HCT116 (cell line): ENCODE data around the gene MAPK7. TPM values are rescaled to one million over a fixed set of nuclear protein-coding genes. Genes with fewer than 3 reads are reported as not detected.

Source experiments
- ATAC-seq: fragments of 200-7000 bp; cut with Tn5 transposase; 2 replicates; pipeline ENCODE4 v1.9.1; 2020; ENCODE audit warnings: mild to moderate bottlenecking, moderate library complexity
- BruUV-seq: library from RNA; stranded (reverse); fragments of 400-500 nt; replicated peaks from 2 replicates; lab custom pipeline; 2021; lab: Mats Ljungman, UMichigan
- CTCF ChIA-PET: fragments of 300-600 bp; sonication (Branson Sonifier 250); formaldehyde crosslinking; loops from one replicate; lab custom pipeline; 2021; ENCODE audit warnings: antibody characterized with exemption; lab: Charles Lee
- POLR2A ChIA-PET: fragments of 300-600, 350-600 bp; sonication (Branson Sonifier 250); formaldehyde crosslinking; loops from one replicate; lab custom pipeline; 2021; ENCODE audit warnings: antibody characterized with exemption; lab: Charles Lee
- RAD21 ChIA-PET, 2 experiments: fragments of 300-600 bp; sonication (Branson Sonifier 250); formaldehyde crosslinking; loops; one replicate each; lab custom pipeline; 2023; ENCODE audit warnings: low total read pairs in 2 of 2; ENCODE audit not compliant: uncharacterized antibody in 2 of 2, unreplicated experiment in 2 of 2, low non-redundant PET in 1 of 2; lab: Charles Lee
- DNase-seq: peaks from one replicate; pipeline ENCODE4 v3.0.0-alpha.2; 2010; ENCODE audit warnings: low read depth, low spot score
- H2AFZ ChIP-seq: fragments of 200-600 bp; shearing (Covaris generic), sonication (generic); 2 replicates; pipeline ENCODE4 v1.6.1; 2017; ENCODE audit warnings: low read depth, mixed run types, mixed read lengths, antibody characterized with exemption, low read length; ENCODE audit not compliant: poor library complexity, severe bottlenecking
- H3K27ac ChIP-seq: 2 replicates; pipeline ENCODE4 v1.5.1; 2012; ENCODE audit warnings: low read depth, low read length
- H3K27me3 ChIP-seq: fragments of 200-600 bp; sonication (generic); 2 replicates; pipeline ENCODE4 v1.6.1; 2016; ENCODE audit warnings: mixed run types, low read length, mixed read lengths; ENCODE audit not compliant: insufficient read depth
- H3K36me3 ChIP-seq, 2 experiments: fragments of 200-500 bp in 1 of 2; fragments of 200-600 bp in 1 of 2; sonication (Bioruptor generic) in 1 of 2; sonication (generic) in 1 of 2; 2 replicates each; pipeline versions ENCODE4 v1.5.1 to v1.6.1; 2014 to 2016; ENCODE audit warnings: low read length in 2 of 2, inconsistent platforms in 1 of 2, mixed read lengths in 1 of 2, mixed run types in 1 of 2; ENCODE audit not compliant: insufficient read depth in 2 of 2, control insufficient read depth in 1 of 2
- H3K4me1 ChIP-seq, 2 experiments: fragments of 200-600 bp in 1 of 2; sonication (generic) in 1 of 2; 2 replicates each; pipeline versions ENCODE4 v1.5.1 to v1.6.1; 2012 to 2017; ENCODE audit warnings: low read length in 2 of 2, inconsistent platforms in 1 of 2, mild to moderate bottlenecking in 1 of 2, mixed read lengths in 1 of 2, mixed run types in 1 of 2, moderate library complexity in 1 of 2; ENCODE audit not compliant: insufficient read depth in 2 of 2, control insufficient read depth in 1 of 2
- H3K4me2 ChIP-seq: fragments of 200-600 bp; sonication (generic); 2 replicates; pipeline ENCODE4 v1.6.1; 2017; ENCODE audit warnings: mixed run types, low read length, mixed read lengths
- H3K4me3 ChIP-seq, 2 experiments: fragments of 200-600 bp in 1 of 2; sonication (generic) in 1 of 2; replicated peaks in 1 of 2; 2 replicates each; pipeline ENCODE4 v1.5.1; 2011 to 2016; ENCODE audit warnings: low read length in 2 of 2, control low read depth in 1 of 2, low read depth in 1 of 2, mild to moderate bottlenecking in 1 of 2, mixed read lengths in 1 of 2, mixed run types in 1 of 2
- H3K79me2 ChIP-seq: fragments of 200-600 bp; sonication (generic); 2 replicates; pipeline ENCODE4 v1.6.1; 2017; ENCODE audit warnings: mild to moderate bottlenecking, mixed run types, low read length, moderate library complexity, mixed read lengths; ENCODE audit not compliant: insufficient read depth
- H3K9ac ChIP-seq: fragments of 200-600 bp; sonication (generic); 2 replicates; pipeline ENCODE4 v1.6.1; 2016; ENCODE audit warnings: low read length, mixed read lengths
- H3K9me2 ChIP-seq: fragments of 200-600 bp; sonication (generic), shearing (Covaris generic); 2 replicates; pipeline ENCODE4 v1.6.1; 2017; ENCODE audit warnings: mixed run types, mild to moderate bottlenecking, moderate library complexity; ENCODE audit not compliant: insufficient read depth
- H3K9me3 ChIP-seq, 2 experiments: fragments of 200-500 bp in 1 of 2; fragments of 200-600 bp in 1 of 2; sonication (Bioruptor generic) in 1 of 2; sonication (generic) in 1 of 2; 2 replicates each; pipeline ENCODE4 v1.6.1; 2014 to 2017; ENCODE audit warnings: low read length in 2 of 2, mixed read lengths in 2 of 2, inconsistent platforms in 1 of 2, low read depth in 1 of 2, mild to moderate bottlenecking in 1 of 2, mixed run types in 1 of 2, moderate library complexity in 1 of 2; ENCODE audit not compliant: control insufficient read depth in 1 of 2, insufficient read depth in 1 of 2
- H4K20me1 ChIP-seq: fragments of 200-600 bp; sonication (generic), shearing (Covaris generic); 2 replicates; pipeline ENCODE4 v1.6.1; 2017; ENCODE audit warnings: mixed run types, mild to moderate bottlenecking, moderate library complexity; ENCODE audit not compliant: insufficient read depth
- CBX3 ChIP-seq: IDR thresholded peaks from 2 replicates; pipeline ENCODE4 v1.6.1; 2012; ENCODE audit warnings: low read depth
- FOSL1 ChIP-seq: IDR thresholded peaks from 2 replicates; pipeline ENCODE4 v1.6.1; 2012; ENCODE audit warnings: low read depth
- JUND ChIP-seq: IDR thresholded peaks from 2 replicates; pipeline ENCODE4 v1.6.1; 2012
- POLR2AphosphoS5 ChIP-seq: IDR thresholded peaks from 2 replicates; pipeline ENCODE4 v1.6.1; 2011; ENCODE audit warnings: mild to moderate bottlenecking, low read depth, low read length, moderate library complexity
- SIN3A ChIP-seq: IDR thresholded peaks from 2 replicates; pipeline ENCODE4 v1.6.1; 2012; ENCODE audit warnings: low read depth
- SRF ChIP-seq: IDR thresholded peaks from 2 replicates; pipeline ENCODE4 v1.6.1; 2012; ENCODE audit warnings: low read depth
- YY1 ChIP-seq: IDR thresholded peaks from 2 replicates; pipeline ENCODE4 v1.6.1; 2011; ENCODE audit warnings: low read length, low read depth, moderate library complexity, mild to moderate bottlenecking; ENCODE audit not compliant: insufficient replicate concordance; ENCODE audit errors: extremely low read depth
- intact Hi-C: fragments of 100-400 bp; cut with micrococcal nuclease; formaldehyde crosslinking; loops from 2 replicates; pipeline ENCODE4 v1.10.0; 2022
- total RNA-seq: library from RNA; stranded (reverse); gene quantifications from one replicate; pipeline ENCODE4 v1.2.1, GENCODE V29; 2021; ENCODE audit not compliant: unreplicated experiment
- TF ChIP-seq, protein P1 (sequence below): IDR thresholded peaks from 2 replicates; pipeline ENCODE4 v1.6.1; 2011; ENCODE audit warnings: mild to moderate bottlenecking, low read length, moderate library complexity; ENCODE audit not compliant: insufficient replicate concordance; ENCODE audit errors: extremely low read depth

The MAPK7 gene
- total RNA-seq, 1 experiment from 2014 or later = 15.3 TPM

DNA sequence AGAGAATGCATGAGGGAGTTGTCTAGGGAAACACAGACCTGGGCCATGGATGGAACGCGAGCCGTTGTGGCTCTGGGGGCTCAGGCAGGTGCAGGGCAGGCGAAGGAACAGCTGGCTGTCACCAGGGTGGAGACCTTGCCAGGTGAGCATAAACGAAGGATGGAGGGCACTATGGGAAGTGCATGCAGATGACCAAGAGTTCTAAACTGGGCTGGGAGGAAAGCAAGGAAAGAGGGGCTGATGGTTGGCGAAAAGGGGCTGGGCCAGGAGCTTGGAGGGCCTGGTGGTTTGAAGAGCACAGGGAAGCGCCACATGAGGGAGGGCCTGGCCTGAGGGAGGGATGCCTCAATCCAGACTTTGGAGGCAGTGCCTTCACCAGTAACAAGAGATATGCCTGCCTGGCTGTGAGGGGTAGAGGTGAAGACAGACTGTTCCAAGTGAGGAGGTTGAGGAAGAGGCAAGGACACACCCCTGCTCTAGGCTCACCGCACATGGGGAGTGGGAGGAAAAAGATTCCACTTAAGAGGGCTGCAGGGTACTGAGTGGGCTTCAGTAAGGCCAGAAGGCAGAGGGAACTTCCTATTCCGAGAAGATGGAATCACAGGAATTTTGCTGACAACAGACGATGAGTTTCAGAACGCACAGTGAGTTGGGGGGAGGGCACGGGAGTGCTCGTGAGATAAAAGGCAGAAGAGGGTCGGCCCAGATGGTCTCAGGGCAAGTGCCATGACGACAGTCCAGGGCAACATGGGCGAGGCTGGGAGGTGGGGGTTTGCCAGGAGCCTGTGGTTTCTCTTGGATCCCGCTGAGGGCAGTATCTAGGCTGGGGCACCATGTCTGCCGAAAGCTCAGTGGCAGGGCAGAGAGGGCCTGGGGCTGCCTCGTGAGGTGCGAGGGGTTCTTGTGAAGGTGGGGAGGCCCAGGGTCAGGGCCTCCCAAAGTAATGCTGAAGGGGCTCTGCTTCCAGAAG is 36.4 kb upstream of the MAPK7 start:
- Histone ChIP-seq H4K20me1 (no peaks in the 10 kb centered on the region), H3K4me2 (no peak overlapping the region), H2AFZ (no peak overlapping the region), H3K27me3 (no peaks in the 10 kb centered on the region), H3K9ac (no peak overlapping the region), H3K36me3 (no peaks in the 10 kb centered on the region; a peak in 1 of 4 replicates), H3K4me3 (no peak overlapping the region), H3K79me2 (no peaks in the 10 kb centered on the region)
- ChIA-PET RAD21 (no interaction called here), CTCF (interaction anchor here (1.0 kb wide), 1 partner anchor 21 kb away, joined by 3 read pairs; the partner anchor contains the start of gene B9D1)
- intact Hi-C loops = no loop called here
- no TSS peak for BruUV-seq
- ATAC-seq = no peak
- TF ChIP-seq CBX3 = no peak
- TF ChIP-seq JUND = no peak
- TF ChIP-seq POLR2AphosphoS5 = peak; percentile 18; the same call in 1 of the 2 replicates
- TF ChIP-seq SIN3A = no peak
- TF ChIP-seq YY1 = no peak
- TF ChIP-seq, all 23 proteins: peak for 1
- no peaks in the 10 kb centered on the region for H3K9me2 ChIP-seq
- no peak overlapping the region for H3K27ac ChIP-seq
- no peaks in the 10 kb centered on the region for H3K9me3 ChIP-seq
- POLR2A ChIA-PET = no interaction called here
- H3K4me1 ChIP-seq = peaks cover 19 to 27% of the 10 kb centered on the region in 2 experiments
- DNase-seq = no peak

DNA sequence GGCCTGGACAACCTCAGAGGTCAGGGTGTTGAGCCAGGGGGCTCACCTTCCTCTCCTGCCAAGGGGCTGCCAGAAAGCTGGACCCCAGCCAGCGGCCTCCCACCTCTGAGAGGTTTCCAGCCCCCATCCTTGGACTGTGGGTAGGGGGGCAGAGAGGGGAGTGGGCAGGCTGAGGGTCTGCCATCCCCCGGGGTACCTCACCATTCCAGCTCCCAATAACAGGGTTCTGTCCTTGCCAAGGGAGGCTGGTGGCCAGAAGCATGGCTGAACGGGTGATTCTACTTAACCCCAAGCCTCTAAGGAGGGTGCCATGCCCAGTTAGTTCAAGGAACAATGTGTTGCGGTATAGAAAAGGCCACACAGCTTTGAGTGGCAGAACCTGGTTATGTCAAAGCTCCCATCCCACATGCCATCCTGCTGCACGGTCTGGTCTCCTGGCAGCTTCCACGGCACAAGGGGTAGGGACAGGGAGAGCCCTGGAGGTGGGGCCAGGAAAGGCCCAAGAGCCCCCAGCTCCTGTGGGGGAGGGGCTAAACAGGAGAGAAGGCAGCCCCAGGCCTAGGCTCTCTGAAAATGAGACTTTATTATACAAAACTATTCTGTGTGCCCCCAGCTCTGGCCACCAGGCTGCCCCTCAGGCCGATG is 35.6 kb upstream of the MAPK7 start:
- H2AFZ ChIP-seq = no peak overlapping the region
- BruUV-seq = no TSS peak
- H3K79me2 ChIP-seq = no peaks in the 10 kb centered on the region
- ChIA-PET RAD21 (no interaction called here), POLR2A (no interaction called here), CTCF (no interaction called here)
- ATAC-seq (no peak), DNase-seq (no peak)
- intact Hi-C loops = no loop called here
- H3K9ac ChIP-seq = no peak overlapping the region
- no peak overlapping the region for H3K27ac ChIP-seq
- H3K4me1 ChIP-seq = peaks cover 28% of the 10 kb centered on the region in 2 experiments
- no peaks in the 10 kb centered on the region for H3K9me2 ChIP-seq
- no peaks in the 10 kb centered on the region; a peak in 1 of 4 replicates for H3K36me3 ChIP-seq
- no peaks in the 10 kb centered on the region for H4K20me1 ChIP-seq
- no peak for TF ChIP-seq POLR2AphosphoS5
- TF ChIP-seq, protein P1, sequence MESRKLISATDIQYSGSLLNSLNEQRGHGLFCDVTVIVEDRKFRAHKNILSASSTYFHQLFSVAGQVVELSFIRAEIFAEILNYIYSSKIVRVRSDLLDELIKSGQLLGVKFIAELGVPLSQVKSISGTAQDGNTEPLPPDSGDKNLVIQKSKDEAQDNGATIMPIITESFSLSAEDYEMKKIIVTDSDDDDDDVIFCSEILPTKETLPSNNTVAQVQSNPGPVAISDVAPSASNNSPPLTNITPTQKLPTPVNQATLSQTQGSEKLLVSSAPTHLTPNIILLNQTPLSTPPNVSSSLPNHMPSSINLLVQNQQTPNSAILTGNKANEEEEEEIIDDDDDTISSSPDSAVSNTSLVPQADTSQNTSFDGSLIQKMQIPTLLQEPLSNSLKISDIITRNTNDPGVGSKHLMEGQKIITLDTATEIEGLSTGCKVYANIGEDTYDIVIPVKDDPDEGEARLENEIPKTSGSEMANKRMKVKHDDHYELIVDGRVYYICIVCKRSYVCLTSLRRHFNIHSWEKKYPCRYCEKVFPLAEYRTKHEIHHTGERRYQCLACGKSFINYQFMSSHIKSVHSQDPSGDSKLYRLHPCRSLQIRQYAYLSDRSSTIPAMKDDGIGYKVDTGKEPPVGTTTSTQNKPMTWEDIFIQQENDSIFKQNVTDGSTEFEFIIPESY = no peak
- no peak for TF ChIP-seq SRF
- TF ChIP-seq FOSL1 = no peak
- H3K4me3 ChIP-seq = no peak overlapping the region
- H3K4me2 ChIP-seq = no peak overlapping the region
- no peaks in the 10 kb centered on the region for H3K9me3 ChIP-seq
- H3K27me3 ChIP-seq = no peaks in the 10 kb centered on the region
